Mesenchymal stem cell (in vitro differentiated cells and primary cell): Measurements from ENCODE around the gene HAGH.

Experiments used
- DNase-seq: peaks from one replicate; pipeline ENCODE4 v3.0.0-alpha.2; 2013
- H2AFZ ChIP-seq: one replicate; pipeline ENCODE4 v1.6.1; 2013; ENCODE audit warnings: low read depth, mild to moderate bottlenecking, control low read depth, inconsistent platforms, low read length, moderate library complexity
- H2AK5ac ChIP-seq: 2 replicates; pipeline ENCODE4 v1.6.1; 2013; ENCODE audit warnings: low read length, moderate library complexity, mild to moderate bottlenecking, inconsistent platforms; ENCODE audit not compliant: severe bottlenecking
- H2BK120ac ChIP-seq: one replicate; pipeline ENCODE4 v1.6.1; 2013; ENCODE audit warnings: low read depth, mild to moderate bottlenecking, inconsistent platforms, low read length, moderate library complexity
- H2BK12ac ChIP-seq, 2 experiments: one replicate each; pipeline ENCODE4 v1.6.1; 2013; ENCODE audit warnings: inconsistent platforms in 2 of 2, low read length in 2 of 2, mild to moderate bottlenecking in 2 of 2, moderate library complexity in 2 of 2, control low read depth in 1 of 2
- H2BK15ac ChIP-seq: one replicate; pipeline ENCODE4 v1.6.1; 2013; ENCODE audit warnings: mild to moderate bottlenecking, low read depth, inconsistent platforms; ENCODE audit not compliant: poor library complexity, severe bottlenecking
- H2BK5ac ChIP-seq: 2 replicates; pipeline ENCODE4 v1.6.1; 2013; ENCODE audit warnings: low read depth, mild to moderate bottlenecking, low read length, control low read depth, inconsistent platforms; ENCODE audit not compliant: poor library complexity, severe bottlenecking
- H3K14ac ChIP-seq, 2 experiments: one replicate each; pipeline ENCODE4 v1.6.1; 2013; ENCODE audit warnings: inconsistent platforms in 2 of 2, low read length in 2 of 2, control low read depth in 1 of 2, mild to moderate bottlenecking in 1 of 2, moderate library complexity in 1 of 2
- H3K18ac ChIP-seq, 2 experiments: one replicate each; pipeline ENCODE4 v1.6.1; 2013; ENCODE audit warnings: inconsistent platforms in 2 of 2, low read length in 2 of 2, control low read depth in 1 of 2, low read depth in 1 of 2, mild to moderate bottlenecking in 1 of 2
- H3K23ac ChIP-seq, 2 experiments: one replicate each; pipeline ENCODE4 v1.6.1; 2013; ENCODE audit warnings: inconsistent platforms in 2 of 2, low read length in 2 of 2, mild to moderate bottlenecking in 2 of 2, moderate library complexity in 2 of 2, control low read depth in 1 of 2
- H3K27ac ChIP-seq: 2 replicates; pipeline ENCODE4 v1.5.1; 2013; ENCODE audit warnings: mild to moderate bottlenecking, moderate library complexity, low read length, control low read depth, inconsistent platforms; ENCODE audit not compliant: poor library complexity, severe bottlenecking
- H3K27me3 ChIP-seq, 2 experiments: 2 replicates each; pipeline versions ENCODE4 v1.6.1 to v1.7.0; 2013; ENCODE audit warnings: low read length in 2 of 2, mild to moderate bottlenecking in 2 of 2, moderate library complexity in 2 of 2, control low read depth in 1 of 2, inconsistent platforms in 1 of 2; ENCODE audit not compliant: control insufficient read depth in 1 of 2, insufficient read depth in 1 of 2
- H3K36me3 ChIP-seq, 2 experiments: 2 replicates each; pipeline versions ENCODE4 v1.6.1 to v1.7.0; 2013; ENCODE audit warnings: low read length in 2 of 2, control low read depth in 1 of 2, inconsistent platforms in 1 of 2, low read depth in 1 of 2, mild to moderate bottlenecking in 1 of 2; ENCODE audit not compliant: insufficient read depth in 2 of 2, control insufficient read depth in 1 of 2
- H3K4ac ChIP-seq, 2 experiments: one replicate each; pipeline ENCODE4 v1.6.1; 2013; ENCODE audit warnings: inconsistent platforms in 2 of 2, low read length in 2 of 2, mild to moderate bottlenecking in 2 of 2, moderate library complexity in 2 of 2, control low read depth in 1 of 2, low read depth in 1 of 2
- H3K4me1 ChIP-seq: 2 replicates; pipeline ENCODE4 v1.6.1; 2013; ENCODE audit warnings: low read depth, low read length, control low read depth; ENCODE audit not compliant: control insufficient read depth, insufficient read depth
- H3K4me2 ChIP-seq: 2 replicates; pipeline ENCODE4 v1.6.1; 2013; ENCODE audit warnings: low read length, mild to moderate bottlenecking, inconsistent platforms; ENCODE audit not compliant: poor library complexity, severe bottlenecking
- H3K4me3 ChIP-seq, 2 experiments: 2 replicates each; pipeline versions ENCODE4 v1.5.1 to v1.7.0; 2013; ENCODE audit warnings: low read length in 2 of 2, mild to moderate bottlenecking in 2 of 2, control low read depth in 1 of 2, low read depth in 1 of 2; ENCODE audit not compliant: insufficient read depth in 1 of 2
- H3K79me1 ChIP-seq: replicated peaks from 2 replicates; pipeline ENCODE4 v1.6.1; 2013; ENCODE audit warnings: mild to moderate bottlenecking, control low read depth, low read length, inconsistent platforms; ENCODE audit not compliant: poor library complexity, severe bottlenecking
- H3K9ac ChIP-seq: 2 replicates; pipeline ENCODE4 v1.7.0; 2013; ENCODE audit warnings: mild to moderate bottlenecking, low read length, moderate library complexity
- H3K9me3 ChIP-seq: 2 replicates; pipeline ENCODE4 v1.7.0; 2013; ENCODE audit warnings: mild to moderate bottlenecking, low read length; ENCODE audit not compliant: control insufficient read depth
- H4K8ac ChIP-seq: one replicate; pipeline ENCODE4 v1.6.1; 2013; ENCODE audit warnings: inconsistent platforms, mild to moderate bottlenecking, low read length, moderate library complexity
- H4K91ac ChIP-seq: one replicate; pipeline ENCODE4 v1.6.1; 2013; ENCODE audit warnings: mild to moderate bottlenecking, low read length, inconsistent platforms
- WGBS: methylation state at CpG from one replicate; pipeline ENCODE4 v1.1.7; 2013; ENCODE audit warnings: mixed read lengths; 5-methylcytosine and 5-hydroxymethylcytosine counted together

Gene HAGH

GRCh38 chr16:1861730-1862129, 35.1 kb upstream of the HAGH start:
- WGBS = 67% methylated on average over 5 of the region's 5 CpGs

GRCh38 chr16:1859650-1860049, 33.0 kb upstream of the HAGH start:
- peaks cover 3 to 76% of the 10 kb centered on the region in 2 experiments for H3K27me3 ChIP-seq
- H3K23ac ChIP-seq = no peak overlapping the region
- H3K18ac ChIP-seq = no peak overlapping the region
- no peak overlapping the region for H3K27ac ChIP-seq
- no peaks in the 10 kb centered on the region for H3K36me3 ChIP-seq
- no peak overlapping the region for H3K4ac ChIP-seq
- no peak overlapping the region for H2BK12ac ChIP-seq
- no peaks in the 10 kb centered on the region for H3K79me1 ChIP-seq
- no peak overlapping the region for H4K91ac ChIP-seq
- H4K8ac ChIP-seq = no peak overlapping the region
- WGBS = 45% methylated on average over 6 of the region's 8 CpGs
- no peak overlapping the region for H2AK5ac ChIP-seq
- peaks cover 3% of the 10 kb centered on the region for H3K4me1 ChIP-seq
- DNase-seq = no peak
- H3K9me3 ChIP-seq = no peaks in the 10 kb centered on the region
- H3K4me2 ChIP-seq = no peak overlapping the region
- H2BK120ac ChIP-seq = no peak overlapping the region
- no peak overlapping the region for H3K14ac ChIP-seq
- no peak overlapping the region for H2AFZ ChIP-seq
- H2BK15ac ChIP-seq = no peak overlapping the region
- no peak overlapping the region for H3K9ac ChIP-seq
- no peak overlapping the region for H2BK5ac ChIP-seq
- H3K4me3 ChIP-seq = no peak overlapping the region

More at GRCh38 chr16:1861730-1862129, 35.1 kb upstream of the HAGH start:
- no peak overlapping the region for H3K27ac ChIP-seq
- H3K18ac ChIP-seq = no peak overlapping the region
- H2BK120ac ChIP-seq = no peak overlapping the region
- no peak overlapping the region for H3K4me3 ChIP-seq
- no peak overlapping the region for H2BK15ac ChIP-seq
- H4K8ac ChIP-seq = no peak overlapping the region
- H2AK5ac ChIP-seq = no peak overlapping the region
- H3K23ac ChIP-seq = no peak overlapping the region
- no peaks in the 10 kb centered on the region for H3K79me1 ChIP-seq
- no peak for DNase-seq
- no peak overlapping the region for H2BK5ac ChIP-seq
- no peak overlapping the region for H4K91ac ChIP-seq
- no peak overlapping the region for H3K4me2 ChIP-seq
- no peaks in the 10 kb centered on the region for H3K36me3 ChIP-seq
- H3K4ac ChIP-seq = no peak overlapping the region
- H3K4me1 ChIP-seq = peaks cover 3% of the 10 kb centered on the region
- H3K27me3 ChIP-seq = peaks cover 3 to 73% of the 10 kb centered on the region in 2 experiments
- no peak overlapping the region for H3K14ac ChIP-seq
- no peak overlapping the region for H3K9ac ChIP-seq
- no peak overlapping the region for H2AFZ ChIP-seq
- H2BK12ac ChIP-seq = no peak overlapping the region
- H3K9me3 ChIP-seq = no peaks in the 10 kb centered on the region

- Histone ChIP-seq H2AK5ac (no peak overlapping the region), H3K14ac (no peak overlapping the region), H4K8ac (no peak overlapping the region), H3K4ac (no peak overlapping the region), H2BK15ac (no peak overlapping the region), H3K4me3 (no peak overlapping the region), H2AFZ (no peak overlapping the region), H3K27ac (peak overlapping the region; percentile 64), H3K4me2 (peak overlapping the region; percentile 24), H3K18ac (no peak overlapping the region), H4K91ac (no peak overlapping the region), H2BK120ac (no peak overlapping the region), H3K23ac (no peak overlapping the region), H2BK12ac (no peak overlapping the region), H3K9me3 (no peaks in the 10 kb centered on the region), H3K4me1 (peaks cover 3% of the 10 kb centered on the region), H3K27me3 (peaks cover 12 to 84% of the 10 kb centered on the region in 2 experiments), H2BK5ac (no peak overlapping the region), H3K9ac (no peak overlapping the region), H3K36me3 (no peaks in the 10 kb centered on the region), H3K79me1 (no peaks in the 10 kb centered on the region)
- no peak for DNase-seq
- 39% methylated on average over 6 of the region's 8 CpGs for WGBS
Measured at GRCh38 chr16:1858189-1858865, 31.7 kb upstream of the HAGH start.

- no peak overlapping the region for H2BK5ac ChIP-seq
- H3K27ac ChIP-seq = peak overlapping the region; percentile 64
- H3K14ac ChIP-seq = no peak overlapping the region
- H4K8ac ChIP-seq = no peak overlapping the region
- H2BK120ac ChIP-seq = no peak overlapping the region
- no peaks in the 10 kb centered on the region for H3K9me3 ChIP-seq
- no peaks in the 10 kb centered on the region for H3K79me1 ChIP-seq
- no peak overlapping the region for H3K4me3 ChIP-seq
- H3K27me3 ChIP-seq = peaks cover 14 to 88% of the 10 kb centered on the region in 2 experiments
- no peaks in the 10 kb centered on the region for H3K36me3 ChIP-seq
- peaks cover 3% of the 10 kb centered on the region for H3K4me1 ChIP-seq
- 68% methylated on average over 3 of the region's 5 CpGs for WGBS
- H2BK12ac ChIP-seq = no peak overlapping the region
- no peak overlapping the region for H3K4me2 ChIP-seq
- H3K23ac ChIP-seq = no peak overlapping the region
- no peak overlapping the region for H3K9ac ChIP-seq
- no peak overlapping the region for H2AFZ ChIP-seq
- no peak overlapping the region for H2BK15ac ChIP-seq
- no peak overlapping the region for H4K91ac ChIP-seq
- H2AK5ac ChIP-seq = no peak overlapping the region
- no peak for DNase-seq
- no peak overlapping the region for H3K18ac ChIP-seq
- no peak overlapping the region for H3K4ac ChIP-seq
Measured at GRCh38 chr16:1857433-1858097, 30.9 kb upstream of the HAGH start.
